SK-N-SH treated with all-trans-retinoic acid at 6 μM for 48 hours (cell line): ENCODE results near the gene USB1.

Source experiments
- ATAC-seq: fragments of 200-7000 bp; cut with Tn5 transposase; 3 replicates; pipeline ENCODE4 v1.9.1; 2020; ENCODE audit warnings: mild to moderate bottlenecking, moderate library complexity
- ARNTL ChIP-seq: fragments of 450-650 bp; formaldehyde crosslinking; IDR thresholded peaks from 2 replicates; pipeline ENCODE4 v1.5.0; 2020; ENCODE audit warnings: low read depth, mild to moderate bottlenecking, moderate library complexity, borderline replicate concordance
- BACH2 ChIP-seq: fragments of 250-450 bp; sonication (Bioruptor Pico); IDR thresholded peaks from 2 replicates; pipeline ENCODE4 v1.9.0; 2021; ENCODE audit warnings: mild to moderate bottlenecking, borderline replicate concordance
- CSDC2 ChIP-seq: fragments of 250-450 bp; sonication (Bioruptor Pico); IDR thresholded peaks from 2 replicates; pipeline ENCODE4 v1.5.0; 2020; ENCODE audit warnings: mild to moderate bottlenecking, moderate library complexity
- ESRRG ChIP-seq: fragments of 250-450 bp; sonication (Bioruptor Pico); IDR thresholded peaks from 2 replicates; pipeline ENCODE4 v1.6.1; 2021; ENCODE audit warnings: mild to moderate bottlenecking
- GLIS3 ChIP-seq: fragments of 250-450 bp; sonication (Bioruptor Pico); IDR thresholded peaks from 2 replicates; pipeline ENCODE4 v1.5.0; 2020; ENCODE audit warnings: mild to moderate bottlenecking, moderate library complexity
- OSR1 ChIP-seq: fragments of 250-450 bp; sonication (Bioruptor Pico); IDR thresholded peaks from 2 replicates; pipeline ENCODE4 v1.8.0; 2022; ENCODE audit warnings: moderate library complexity, mild to moderate bottlenecking, inconsistent platforms
- PPARA ChIP-seq: fragments of 250-450 bp; sonication (Bioruptor Pico); IDR thresholded peaks from 2 replicates; pipeline ENCODE4 v1.5.0; 2020; ENCODE audit warnings: mild to moderate bottlenecking, borderline replicate concordance
- RARB ChIP-seq: fragments of 250-450 bp; sonication (Bioruptor Pico); IDR thresholded peaks from 2 replicates; pipeline ENCODE4 v1.8.0; 2021; ENCODE audit warnings: mild to moderate bottlenecking, moderate library complexity
- SNAI2 ChIP-seq: fragments of 250-450 bp; sonication (Bioruptor Pico); IDR thresholded peaks from 2 replicates; pipeline ENCODE4 v1.5.0; 2020; ENCODE audit warnings: mild to moderate bottlenecking, moderate library complexity
- TCF4 ChIP-seq: fragments of 250-450 bp; sonication (Bioruptor Pico); IDR thresholded peaks from 2 replicates; pipeline ENCODE4 v1.8.0; 2021; ENCODE audit warnings: mild to moderate bottlenecking, moderate library complexity, borderline replicate concordance
- TOX ChIP-seq: fragments of 250-450 bp; sonication (Bioruptor Pico); IDR thresholded peaks from 2 replicates; pipeline ENCODE4 v1.8.0; 2021; ENCODE audit warnings: mild to moderate bottlenecking, moderate library complexity, borderline replicate concordance
- ZC3H10 ChIP-seq: fragments of 250-450 bp; sonication (Bioruptor Pico); IDR thresholded peaks from 2 replicates; pipeline ENCODE4 v1.5.1; 2021; ENCODE audit warnings: mild to moderate bottlenecking, moderate library complexity
- ZFP3 ChIP-seq: fragments of 250-450 bp; sonication (Bioruptor Pico); IDR thresholded peaks from 2 replicates; pipeline ENCODE4 v1.5.0; 2020; ENCODE audit warnings: mild to moderate bottlenecking, moderate library complexity
- ZFP30 ChIP-seq: fragments of 450-650 bp; formaldehyde crosslinking; IDR thresholded peaks from 2 replicates; pipeline ENCODE4 v1.5.0; 2022; ENCODE audit warnings: mild to moderate bottlenecking, moderate library complexity
- ZNF565 ChIP-seq: fragments of 450-650 bp; formaldehyde crosslinking; conservative IDR thresholded peaks from 2 replicates; pipeline ENCODE4 v1.5.0; 2020; ENCODE audit warnings: low read depth, mild to moderate bottlenecking, moderate library complexity
- ZNF70 ChIP-seq: fragments of 450-650 bp; formaldehyde crosslinking; IDR thresholded peaks from 2 replicates; pipeline ENCODE4 v1.5.0; 2020; ENCODE audit warnings: mild to moderate bottlenecking, moderate library complexity
- ZNF8 ChIP-seq: fragments of 450-650 bp; formaldehyde crosslinking; IDR thresholded peaks from 2 replicates; pipeline ENCODE4 v1.5.0; 2020; ENCODE audit warnings: mild to moderate bottlenecking, moderate library complexity
- TF ChIP-seq, protein P1 (sequence below): fragments of 250-450 bp; sonication (Bioruptor Pico); IDR thresholded peaks from 2 replicates; pipeline ENCODE4 v1.5.0; 2020; ENCODE audit warnings: mild to moderate bottlenecking, moderate library complexity
- TF ChIP-seq, protein P2 (sequence below): fragments of 250-450 bp; sonication (Bioruptor Pico); IDR thresholded peaks from 2 replicates; pipeline ENCODE4 v1.5.1; 2021; ENCODE audit warnings: mild to moderate bottlenecking, moderate library complexity
- TF ChIP-seq, protein P3 (sequence below): fragments of 250-450 bp; sonication (Bioruptor Pico); IDR thresholded peaks from 2 replicates; pipeline ENCODE4 v1.8.0; 2021; ENCODE audit warnings: low read depth, mild to moderate bottlenecking, moderate library complexity, borderline replicate concordance
- TF ChIP-seq, protein P4 (sequence below): fragments of 250-450 bp; sonication (Bioruptor Pico); IDR thresholded peaks from 2 replicates; pipeline ENCODE4 v1.5.1; 2020; ENCODE audit warnings: low read depth, mild to moderate bottlenecking, moderate library complexity
- TF ChIP-seq, protein P5 (sequence below): fragments of 250-450 bp; sonication (Bioruptor Pico); IDR thresholded peaks from 2 replicates; pipeline ENCODE4 v1.8.0; 2020; ENCODE audit warnings: mild to moderate bottlenecking, moderate library complexity, borderline replicate concordance

The USB1 gene

DNA sequence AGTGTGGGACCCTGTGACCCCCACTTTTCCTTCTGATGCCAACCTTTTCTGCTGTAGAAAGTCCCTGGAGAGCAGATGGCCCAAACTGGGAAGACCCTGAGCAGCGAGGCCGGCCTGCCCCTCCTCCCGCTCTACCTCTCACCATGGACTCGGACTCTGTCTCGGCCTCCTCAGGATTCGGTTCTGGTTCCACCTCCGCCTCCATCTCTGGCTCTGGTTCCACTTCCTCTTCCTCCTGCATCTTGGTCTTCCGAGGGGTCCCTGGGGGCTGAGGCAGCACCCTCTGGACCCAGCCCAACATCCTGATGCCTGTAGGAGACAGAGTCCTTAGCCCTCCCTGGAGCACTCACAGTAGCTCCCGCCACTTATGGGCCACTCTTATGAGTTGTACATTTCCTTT, 34.2 kb upstream of the USB1 start:
- TF ChIP-seq GLIS3 (CRISPR knock-in tag) = no peak
- no peak for TF ChIP-seq ZFP30 (CRISPR knock-in tag)
- TF ChIP-seq, protein P1, sequence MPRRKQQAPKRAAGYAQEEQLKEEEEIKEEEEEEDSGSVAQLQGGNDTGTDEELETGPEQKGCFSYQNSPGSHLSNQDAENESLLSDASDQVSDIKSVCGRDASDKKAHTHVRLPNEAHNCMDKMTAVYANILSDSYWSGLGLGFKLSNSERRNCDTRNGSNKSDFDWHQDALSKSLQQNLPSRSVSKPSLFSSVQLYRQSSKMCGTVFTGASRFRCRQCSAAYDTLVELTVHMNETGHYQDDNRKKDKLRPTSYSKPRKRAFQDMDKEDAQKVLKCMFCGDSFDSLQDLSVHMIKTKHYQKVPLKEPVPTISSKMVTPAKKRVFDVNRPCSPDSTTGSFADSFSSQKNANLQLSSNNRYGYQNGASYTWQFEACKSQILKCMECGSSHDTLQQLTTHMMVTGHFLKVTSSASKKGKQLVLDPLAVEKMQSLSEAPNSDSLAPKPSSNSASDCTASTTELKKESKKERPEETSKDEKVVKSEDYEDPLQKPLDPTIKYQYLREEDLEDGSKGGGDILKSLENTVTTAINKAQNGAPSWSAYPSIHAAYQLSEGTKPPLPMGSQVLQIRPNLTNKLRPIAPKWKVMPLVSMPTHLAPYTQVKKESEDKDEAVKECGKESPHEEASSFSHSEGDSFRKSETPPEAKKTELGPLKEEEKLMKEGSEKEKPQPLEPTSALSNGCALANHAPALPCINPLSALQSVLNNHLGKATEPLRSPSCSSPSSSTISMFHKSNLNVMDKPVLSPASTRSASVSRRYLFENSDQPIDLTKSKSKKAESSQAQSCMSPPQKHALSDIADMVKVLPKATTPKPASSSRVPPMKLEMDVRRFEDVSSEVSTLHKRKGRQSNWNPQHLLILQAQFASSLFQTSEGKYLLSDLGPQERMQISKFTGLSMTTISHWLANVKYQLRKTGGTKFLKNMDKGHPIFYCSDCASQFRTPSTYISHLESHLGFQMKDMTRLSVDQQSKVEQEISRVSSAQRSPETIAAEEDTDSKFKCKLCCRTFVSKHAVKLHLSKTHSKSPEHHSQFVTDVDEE (CRISPR knock-in tag) = no peak
- no peak for TF ChIP-seq PPARA (CRISPR knock-in tag)
- no peak for TF ChIP-seq ZNF70 (CRISPR knock-in tag)
- TF ChIP-seq RARB = no peak
- no peak for ATAC-seq

DNA sequence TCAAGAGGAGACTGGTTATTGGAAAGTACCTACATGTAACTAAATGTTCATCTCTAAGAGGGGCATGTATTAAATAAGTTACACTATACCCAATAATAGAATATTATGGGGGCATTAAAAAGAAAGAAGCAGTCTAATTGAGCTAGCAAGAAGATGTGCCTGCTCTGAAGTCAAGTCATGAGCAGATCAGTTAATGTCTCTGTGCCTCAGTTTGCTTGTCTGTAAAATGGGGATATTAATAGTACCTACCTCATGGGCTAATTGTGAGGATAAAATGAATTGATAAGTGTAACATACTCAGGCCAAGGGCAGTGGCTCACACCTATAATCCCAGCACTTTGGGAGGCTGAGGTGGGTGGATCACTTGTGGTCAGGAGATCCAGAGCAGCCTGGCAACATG, 33.3 kb upstream of the USB1 start:
- ATAC-seq = no peak
- TF ChIP-seq ZC3H10 (CRISPR knock-in tag) (no peak), GLIS3 (CRISPR knock-in tag) (no peak), ZNF8 (CRISPR knock-in tag) (no peak), SNAI2 (no peak), ZNF565 (no peak), ARNTL (CRISPR knock-in tag) (no peak), ESRRG (CRISPR knock-in tag) (no peak), BACH2 (no peak), TOX (CRISPR knock-in tag) (no peak), CSDC2 (no peak), RARB (no peak), PPARA (CRISPR knock-in tag) (no peak)
- TF ChIP-seq, protein P2, sequence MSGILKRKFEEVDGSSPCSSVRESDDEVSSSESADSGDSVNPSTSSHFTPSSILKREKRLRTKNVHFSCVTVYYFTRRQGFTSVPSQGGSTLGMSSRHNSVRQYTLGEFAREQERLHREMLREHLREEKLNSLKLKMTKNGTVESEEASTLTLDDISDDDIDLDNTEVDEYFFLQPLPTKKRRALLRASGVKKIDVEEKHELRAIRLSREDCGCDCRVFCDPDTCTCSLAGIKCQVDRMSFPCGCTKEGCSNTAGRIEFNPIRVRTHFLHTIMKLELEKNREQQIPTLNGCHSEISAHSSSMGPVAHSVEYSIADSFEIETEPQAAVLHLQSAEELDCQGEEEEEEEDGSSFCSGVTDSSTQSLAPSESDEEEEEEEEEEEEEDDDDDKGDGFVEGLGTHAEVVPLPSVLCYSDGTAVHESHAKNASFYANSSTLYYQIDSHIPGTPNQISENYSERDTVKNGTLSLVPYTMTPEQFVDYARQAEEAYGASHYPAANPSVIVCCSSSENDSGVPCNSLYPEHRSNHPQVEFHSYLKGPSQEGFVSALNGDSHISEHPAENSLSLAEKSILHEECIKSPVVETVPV (CRISPR knock-in tag) = no peak
- TF ChIP-seq, protein P3, sequence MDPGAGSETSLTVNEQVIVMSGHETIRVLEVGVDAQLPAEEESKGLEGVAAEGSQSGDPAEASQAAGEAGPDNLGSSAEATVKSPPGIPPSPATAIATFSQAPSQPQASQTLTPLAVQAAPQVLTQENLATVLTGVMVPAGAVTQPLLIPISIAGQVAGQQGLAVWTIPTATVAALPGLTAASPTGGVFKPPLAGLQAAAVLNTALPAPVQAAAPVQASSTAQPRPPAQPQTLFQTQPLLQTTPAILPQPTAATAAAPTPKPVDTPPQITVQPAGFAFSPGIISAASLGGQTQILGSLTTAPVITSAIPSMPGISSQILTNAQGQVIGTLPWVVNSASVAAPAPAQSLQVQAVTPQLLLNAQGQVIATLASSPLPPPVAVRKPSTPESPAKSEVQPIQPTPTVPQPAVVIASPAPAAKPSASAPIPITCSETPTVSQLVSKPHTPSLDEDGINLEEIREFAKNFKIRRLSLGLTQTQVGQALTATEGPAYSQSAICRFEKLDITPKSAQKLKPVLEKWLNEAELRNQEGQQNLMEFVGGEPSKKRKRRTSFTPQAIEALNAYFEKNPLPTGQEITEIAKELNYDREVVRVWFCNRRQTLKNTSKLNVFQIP (CRISPR knock-in tag) = no peak
- TF ChIP-seq, protein P4, sequence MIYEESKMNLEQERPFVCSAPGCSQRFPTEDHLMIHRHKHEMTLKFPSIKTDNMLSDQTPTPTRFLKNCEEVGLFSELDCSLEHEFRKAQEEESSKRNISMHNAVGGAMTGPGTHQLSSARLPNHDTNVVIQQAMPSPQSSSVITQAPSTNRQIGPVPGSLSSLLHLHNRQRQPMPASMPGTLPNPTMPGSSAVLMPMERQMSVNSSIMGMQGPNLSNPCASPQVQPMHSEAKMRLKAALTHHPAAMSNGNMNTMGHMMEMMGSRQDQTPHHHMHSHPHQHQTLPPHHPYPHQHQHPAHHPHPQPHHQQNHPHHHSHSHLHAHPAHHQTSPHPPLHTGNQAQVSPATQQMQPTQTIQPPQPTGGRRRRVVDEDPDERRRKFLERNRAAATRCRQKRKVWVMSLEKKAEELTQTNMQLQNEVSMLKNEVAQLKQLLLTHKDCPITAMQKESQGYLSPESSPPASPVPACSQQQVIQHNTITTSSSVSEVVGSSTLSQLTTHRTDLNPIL (CRISPR knock-in tag) = no peak
- TF ChIP-seq, protein P1 (CRISPR knock-in tag) = no peak

DNA sequence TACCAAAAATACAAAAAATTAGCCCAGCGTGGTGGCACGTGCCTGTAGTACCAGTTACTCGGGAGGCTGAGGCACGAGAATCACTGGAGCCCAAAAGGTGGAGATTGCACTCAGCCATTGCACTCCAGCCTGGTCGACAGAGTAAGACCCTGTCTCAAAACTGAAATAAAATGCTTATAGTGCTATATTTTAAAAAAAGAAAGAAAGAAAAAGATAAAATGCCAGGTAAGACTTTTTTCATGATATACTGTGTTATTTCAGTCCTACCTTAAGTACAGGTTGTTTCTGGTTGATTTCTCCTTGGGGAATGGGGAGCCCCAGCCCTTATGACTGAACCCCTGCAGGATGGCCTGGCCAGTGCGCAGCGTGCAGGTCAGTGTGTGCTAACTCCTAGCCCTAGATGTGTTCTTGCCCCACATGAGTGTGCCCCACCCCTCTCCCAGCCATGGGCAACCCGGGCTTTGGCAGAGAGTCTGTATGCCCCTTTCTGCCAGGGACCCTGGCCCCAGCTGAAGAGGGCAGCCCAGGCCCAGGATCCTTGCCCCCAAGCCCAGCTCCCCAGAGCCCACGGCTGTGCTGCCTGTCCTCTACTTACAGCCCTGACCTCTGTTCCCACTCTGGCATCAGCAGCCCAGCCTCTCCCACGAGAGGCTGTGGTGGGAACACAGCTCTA, 31.6 kb upstream of the USB1 start:
- ATAC-seq = no peak; the same call in 2 of the 3 replicates
- TF ChIP-seq, protein P2 (CRISPR knock-in tag) = no peak
- TF ChIP-seq RARB (no peak), ZC3H10 (CRISPR knock-in tag) (no peak), ZFP30 (CRISPR knock-in tag) (no peak), ZFP3 (CRISPR knock-in tag) (no peak), TOX (CRISPR knock-in tag) (no peak), OSR1 (CRISPR knock-in tag) (no peak), GLIS3 (CRISPR knock-in tag) (no peak), ZNF565 (no peak), TCF4 (CRISPR knock-in tag) (no peak), ZNF70 (CRISPR knock-in tag) (no peak)
- TF ChIP-seq, protein P5, sequence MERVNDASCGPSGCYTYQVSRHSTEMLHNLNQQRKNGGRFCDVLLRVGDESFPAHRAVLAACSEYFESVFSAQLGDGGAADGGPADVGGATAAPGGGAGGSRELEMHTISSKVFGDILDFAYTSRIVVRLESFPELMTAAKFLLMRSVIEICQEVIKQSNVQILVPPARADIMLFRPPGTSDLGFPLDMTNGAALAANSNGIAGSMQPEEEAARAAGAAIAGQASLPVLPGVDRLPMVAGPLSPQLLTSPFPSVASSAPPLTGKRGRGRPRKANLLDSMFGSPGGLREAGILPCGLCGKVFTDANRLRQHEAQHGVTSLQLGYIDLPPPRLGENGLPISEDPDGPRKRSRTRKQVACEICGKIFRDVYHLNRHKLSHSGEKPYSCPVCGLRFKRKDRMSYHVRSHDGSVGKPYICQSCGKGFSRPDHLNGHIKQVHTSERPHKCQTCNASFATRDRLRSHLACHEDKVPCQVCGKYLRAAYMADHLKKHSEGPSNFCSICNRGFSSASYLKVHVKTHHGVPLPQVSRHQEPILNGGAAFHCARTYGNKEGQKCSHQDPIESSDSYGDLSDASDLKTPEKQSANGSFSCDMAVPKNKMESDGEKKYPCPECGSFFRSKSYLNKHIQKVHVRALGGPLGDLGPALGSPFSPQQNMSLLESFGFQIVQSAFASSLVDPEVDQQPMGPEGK = no peak
- TF ChIP-seq, protein P3 (CRISPR knock-in tag) = no peak
